LNCaP clone FGC (cell line): ENCODE measurements around the gene NUBPL.
"Not testable (repeated sequence)": the region's sequence is repeated elsewhere in the genome, so short reads cannot be mapped to it uniquely, and the experiment has no call there.

ENCODE experiments used
- DNase-seq: peaks from one replicate; pipeline ENCODE4 v3.0.0-alpha.2; 2011; ENCODE audit warnings: low read depth
- H3K4me3 ChIP-seq: 2 replicates; pipeline ENCODE4 v1.5.1; 2011; ENCODE audit warnings: mild to moderate bottlenecking, low read depth, low read length, control low read depth
- CTCF ChIP-seq: IDR thresholded peaks from 2 replicates; pipeline ENCODE4 v1.5.1; 2012; ENCODE audit warnings: mild to moderate bottlenecking; ENCODE audit not compliant: control insufficient read depth, insufficient read depth; ENCODE audit errors: extremely low read depth

NUBPL gene

DNA sequence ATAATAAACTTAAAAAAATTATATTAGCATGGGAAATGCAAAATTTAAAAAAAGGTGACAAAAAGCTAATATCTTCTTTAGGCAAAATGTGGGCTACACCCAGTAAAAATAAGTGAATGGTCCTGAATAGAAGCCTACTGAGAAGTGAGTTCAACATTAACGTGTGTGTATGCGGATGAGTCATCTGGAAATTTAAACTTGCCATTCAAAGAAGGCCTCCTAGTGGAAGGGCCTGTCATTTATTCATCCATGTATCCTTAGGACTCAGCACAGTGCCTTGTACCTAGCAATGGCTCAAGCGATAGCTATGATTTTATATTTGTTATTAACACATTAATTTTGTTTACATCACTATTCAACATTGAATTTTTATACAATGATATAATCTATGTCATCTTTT lies 226.2 kb downstream of the NUBPL start:
- TF ChIP-seq CTCF, result peak; percentile 18; the same call in 1 of the 2 replicates
- no peak overlapping the region for H3K4me3 ChIP-seq
- no peak for DNase-seq

- DNase-seq, result no peak
- no peak overlapping the region for H3K4me3 ChIP-seq
- TF ChIP-seq CTCF, result no peak
Observed at GRCh38 chr14:31788340-31788739, 227.1 kb downstream of the NUBPL start.

DNA sequence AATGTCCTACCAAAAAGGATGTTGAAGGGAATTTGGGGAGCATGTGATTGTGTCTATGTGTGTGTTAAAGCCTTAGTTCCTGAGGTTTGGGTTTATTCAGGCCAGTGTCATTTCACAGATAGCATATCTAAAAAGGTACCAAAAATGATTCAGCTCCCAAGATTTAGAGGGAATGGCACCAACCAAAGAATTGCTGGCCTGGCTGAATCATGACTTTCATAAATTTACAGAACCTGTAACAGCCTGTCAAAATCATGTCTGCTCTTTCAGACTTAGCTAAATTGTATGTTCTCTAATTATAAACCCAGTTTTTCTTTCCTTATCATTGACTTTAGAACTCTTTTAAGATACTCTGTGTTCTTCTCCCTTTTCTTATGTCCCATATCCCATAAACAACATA lies 231.5 kb downstream of the NUBPL start:
- no peak overlapping the region for H3K4me3 ChIP-seq

GRCh38 chr14:31797946-31798345 lies 236.7 kb downstream of the NUBPL start:
- DNase-seq, H3K4me3 ChIP-seq: not testable (repeated sequence)

More for the DNA sequence above, 231.5 kb downstream of the NUBPL start:
- no peak for DNase-seq
- TF ChIP-seq CTCF, result no peak

- H3K4me3 ChIP-seq, result no peak overlapping the region
- TF ChIP-seq CTCF, result no peak
- no peak for DNase-seq
Observed at GRCh38 chr14:31802838-31803237, 241.6 kb downstream of the NUBPL start.

DNA sequence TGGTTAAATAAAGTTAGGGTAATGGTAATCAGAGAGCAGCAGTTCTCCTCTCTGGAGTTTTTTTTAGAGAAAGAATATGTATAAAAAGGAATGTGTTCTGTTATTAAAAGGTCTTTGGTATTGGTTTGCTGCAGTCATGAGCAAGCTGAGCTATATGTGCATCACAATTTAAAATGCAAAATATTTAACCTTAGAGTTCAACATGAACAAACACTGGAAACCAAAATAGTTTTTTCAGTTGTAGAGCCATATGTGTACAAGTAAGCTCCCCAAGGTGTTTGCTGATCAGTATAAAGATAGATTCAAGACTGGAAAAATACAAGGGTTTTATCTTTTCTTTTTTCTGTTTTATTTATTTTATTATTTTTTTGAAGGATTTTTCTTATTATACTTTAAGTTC lies 245.0 kb downstream of the NUBPL start:
- no peak for TF ChIP-seq CTCF
- no peak for DNase-seq
- no peak overlapping the region for H3K4me3 ChIP-seq

GRCh38 chr14:31811693-31812628 lies 250.8 kb downstream of the NUBPL start:
- peak; percentile 4; the same call in 1 of the 2 replicates for TF ChIP-seq CTCF
- not testable (repeated sequence) for H3K4me3 ChIP-seq, DNase-seq

GRCh38 chr14:31813724-31814490 lies 252.7 kb downstream of the NUBPL start:
- DNase-seq, H3K4me3 ChIP-seq: not testable (repeated sequence)
